Measurements from ENCODE around the gene AOPEP.
A peak's percentile ranks its signal among the peaks of the same experiment; 100 is the strongest.

Gene AOPEP

DNA sequence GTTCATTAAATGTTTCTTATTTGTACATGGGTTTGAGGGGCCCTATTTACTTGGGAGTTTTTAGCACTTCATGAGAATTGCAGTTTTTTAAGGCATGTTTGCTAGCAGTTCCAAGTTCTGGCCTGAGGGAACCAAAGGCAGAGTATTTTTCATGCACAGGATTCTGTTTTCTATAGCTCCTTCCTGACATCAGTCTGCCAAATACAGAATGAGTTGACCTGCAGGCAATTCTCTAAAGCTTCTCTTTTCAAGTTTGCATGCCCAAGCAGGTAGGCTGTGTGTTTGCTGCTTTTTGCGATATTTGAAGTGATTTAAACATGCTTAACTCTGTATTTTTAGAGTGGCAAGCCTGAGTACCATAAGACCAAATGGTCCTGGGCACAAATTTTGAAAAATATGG lies 75.8 kb downstream of the AOPEP start:
- Histone ChIP-seq H3K27ac (ENCODE audit: extremely low read depth, low read depth, low read length) (no peak overlapping the region), H3K4me3 (ENCODE audit: low read depth, low read length) (no peak overlapping the region), H3K36me3 (ENCODE audit: control insufficient read depth in 2 of 2, insufficient read depth in 1 of 2, low read length in 2 of 2) (peaks cover 0 to 7% of the 10 kb centered on the region in 2 experiments; a peak in 1 of 3 replicates), H3K9me3 (ENCODE audit: control insufficient read depth, insufficient read depth, low read depth, low read length) (no peaks in the 10 kb centered on the region), H3K4me1 (ENCODE audit: control insufficient read depth, insufficient read depth, low read length) (peaks cover 19% of the 10 kb centered on the region)
- POLR2A ChIA-PET = no interaction called here
- TF ChIP-seq SALL2 (tag by site-specific recombination; IDR thresholded peaks at IDR 0.05; ENCODE audit: borderline replicate concordance) (no peak), ZNF626 (tag by site-specific recombination; IDR thresholded peaks at IDR 0.05) (no peak), ZBTB6 (tag by site-specific recombination; IDR thresholded peaks at IDR 0.05) (no peak), ZSCAN16 (tag by site-specific recombination; IDR thresholded peaks at IDR 0.05) (no peak), ZNF302 (tag by site-specific recombination; IDR thresholded peaks at IDR 0.05; ENCODE audit: low read depth) (no peak), YY2 (tag by site-specific recombination; IDR thresholded peaks at IDR 0.05) (no peak), GLIS2 (tag by site-specific recombination; IDR thresholded peaks at IDR 0.05) (no peak)
- TF ChIP-seq, protein P1, sequence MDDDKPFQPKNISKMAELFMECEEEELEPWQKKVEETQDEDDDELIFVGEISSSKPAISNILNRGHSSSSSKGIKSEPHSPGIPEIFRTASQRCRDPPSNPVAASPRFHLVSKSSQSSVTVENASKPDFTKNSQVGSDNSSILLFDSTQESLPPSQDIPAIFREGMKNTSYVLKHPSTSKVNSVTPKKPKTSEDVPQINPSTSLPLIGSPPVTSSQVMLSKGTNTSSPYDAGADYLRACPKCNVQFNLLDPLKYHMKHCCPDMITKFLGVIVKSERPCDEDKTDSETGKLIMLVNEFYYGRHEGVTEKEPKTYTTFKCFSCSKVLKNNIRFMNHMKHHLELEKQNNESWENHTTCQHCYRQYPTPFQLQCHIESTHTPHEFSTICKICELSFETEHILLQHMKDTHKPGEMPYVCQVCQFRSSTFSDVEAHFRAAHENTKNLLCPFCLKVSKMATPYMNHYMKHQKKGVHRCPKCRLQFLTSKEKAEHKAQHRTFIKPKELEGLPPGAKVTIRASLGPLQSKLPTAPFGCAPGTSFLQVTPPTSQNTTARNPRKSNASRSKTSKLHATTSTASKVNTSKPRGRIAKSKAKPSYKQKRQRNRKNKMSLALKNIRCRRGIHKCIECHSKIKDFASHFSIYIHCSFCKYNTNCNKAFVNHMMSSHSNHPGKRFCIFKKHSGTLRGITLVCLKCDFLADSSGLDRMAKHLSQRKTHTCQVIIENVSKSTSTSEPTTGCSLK (tag by site-specific recombination; IDR thresholded peaks at IDR 0.05) = no peak
- TF ChIP-seq, protein P2, sequence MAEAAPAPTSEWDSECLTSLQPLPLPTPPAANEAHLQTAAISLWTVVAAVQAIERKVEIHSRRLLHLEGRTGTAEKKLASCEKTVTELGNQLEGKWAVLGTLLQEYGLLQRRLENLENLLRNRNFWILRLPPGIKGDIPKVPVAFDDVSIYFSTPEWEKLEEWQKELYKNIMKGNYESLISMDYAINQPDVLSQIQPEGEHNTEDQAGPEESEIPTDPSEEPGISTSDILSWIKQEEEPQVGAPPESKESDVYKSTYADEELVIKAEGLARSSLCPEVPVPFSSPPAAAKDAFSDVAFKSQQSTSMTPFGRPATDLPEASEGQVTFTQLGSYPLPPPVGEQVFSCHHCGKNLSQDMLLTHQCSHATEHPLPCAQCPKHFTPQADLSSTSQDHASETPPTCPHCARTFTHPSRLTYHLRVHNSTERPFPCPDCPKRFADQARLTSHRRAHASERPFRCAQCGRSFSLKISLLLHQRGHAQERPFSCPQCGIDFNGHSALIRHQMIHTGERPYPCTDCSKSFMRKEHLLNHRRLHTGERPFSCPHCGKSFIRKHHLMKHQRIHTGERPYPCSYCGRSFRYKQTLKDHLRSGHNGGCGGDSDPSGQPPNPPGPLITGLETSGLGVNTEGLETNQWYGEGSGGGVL (tag by site-specific recombination; IDR thresholded peaks at IDR 0.05) = no peak
- CTCF ChIA-PET = interaction anchor here (1.4 kb wide), 1 partner anchor 121 kb away, joined by 6 read pairs; no protein-coding TSS in a partner anchor

DNA sequence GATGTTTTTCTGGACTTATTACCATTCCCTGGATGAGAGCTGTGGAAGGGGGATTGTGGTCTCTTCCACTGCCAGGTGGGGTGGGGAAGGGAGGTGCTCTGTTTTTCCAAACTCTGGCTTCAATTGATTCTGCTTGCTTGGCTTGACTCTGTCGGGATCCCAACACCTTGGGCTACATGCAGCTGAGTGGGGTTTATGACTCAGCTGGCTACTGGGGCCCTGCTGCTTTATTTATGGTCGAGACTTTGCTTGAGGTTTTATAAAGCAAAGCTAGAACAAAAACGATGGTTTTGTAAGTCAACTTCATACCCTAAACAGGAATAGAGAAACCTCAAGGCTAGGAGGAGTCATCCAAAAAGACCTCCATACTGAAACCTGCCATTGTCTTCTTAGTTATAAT lies 76.3 kb downstream of the AOPEP start:
- H3K4me3 ChIP-seq (ENCODE audit: low read depth, low read length) = no peak overlapping the region
- no peak overlapping the region for H3K27ac ChIP-seq (ENCODE audit: extremely low read depth, low read depth, low read length)
- H3K4me1 ChIP-seq (ENCODE audit: control insufficient read depth, insufficient read depth, low read length) = peaks cover 19% of the 10 kb centered on the region
- peak; percentile 86 for TF ChIP-seq ZIC2 (tag by site-specific recombination; IDR thresholded peaks at IDR 0.05)
- 0 out of 2 replicates have a peak, but pooled peaks have one; percentile 19 for TF ChIP-seq ZBTB17 (tag by site-specific recombination; IDR thresholded peaks at IDR 0.05)
- no peak for TF ChIP-seq ATF2 (tag by site-specific recombination; IDR thresholded peaks at IDR 0.05; ENCODE audit: low read depth)
- TF ChIP-seq ZBTB20 (tag by site-specific recombination; IDR thresholded peaks at IDR 0.05) = 0 out of 2 replicates have a peak, but pooled peaks have one; percentile 17
- TF ChIP-seq ZNF211 (tag by site-specific recombination; IDR thresholded peaks at IDR 0.05; ENCODE audit: low read depth) = no peak
- peaks cover 0 to 10% of the 10 kb centered on the region in 2 experiments; a peak in 1 of 3 replicates for H3K36me3 ChIP-seq (ENCODE audit: control insufficient read depth in 2 of 2, insufficient read depth in 1 of 2, low read length in 2 of 2)
- no peaks in the 10 kb centered on the region for H3K9me3 ChIP-seq (ENCODE audit: control insufficient read depth, insufficient read depth, low read depth, low read length)
- CTCF ChIA-PET = interaction anchor here (1.4 kb wide), 1 partner anchor 122 kb away, joined by 6 read pairs; no protein-coding TSS in a partner anchor
- POLR2A ChIA-PET = no interaction called here

DNA sequence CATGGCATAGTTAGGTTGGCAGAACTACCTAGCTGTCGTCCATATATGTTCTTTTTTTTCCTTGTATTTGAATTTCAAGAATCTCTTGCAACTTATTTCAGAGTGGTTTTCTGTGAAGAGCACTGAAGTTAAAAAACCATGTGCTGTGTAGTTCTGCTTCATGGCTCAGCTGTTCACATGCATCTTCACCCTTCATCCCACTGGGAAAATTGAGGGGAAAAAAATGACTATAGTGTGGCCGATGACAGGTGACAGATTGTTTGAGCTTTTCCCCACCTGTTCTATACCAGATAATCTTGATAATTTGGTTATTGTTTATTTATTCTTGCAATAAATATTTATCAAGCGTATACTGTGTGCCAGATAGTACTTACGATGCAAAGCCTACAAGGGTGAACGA lies 77.8 kb downstream of the AOPEP start:
- H3K27ac ChIP-seq (ENCODE audit: extremely low read depth, low read depth, low read length) = no peak overlapping the region
- H3K36me3 ChIP-seq (ENCODE audit: control insufficient read depth in 2 of 2, insufficient read depth in 1 of 2, low read length in 2 of 2) = peaks cover 0 to 11% of the 10 kb centered on the region in 2 experiments; a peak in 1 of 3 replicates
- CTCF ChIA-PET = interaction anchor here (0.6 to 1.6 kb wide), 5 partner anchors 8 to 324 kb away, joined by 3 to 6 read pairs (median 4); no protein-coding TSS in a partner anchor
- no peak for TF ChIP-seq ZBTB7A (tag by site-specific recombination; IDR thresholded peaks at IDR 0.05; ENCODE audit: low read depth)
- no peak for TF ChIP-seq ZNF169 (tag by site-specific recombination; IDR thresholded peaks at IDR 0.05)
- no peak for TF ChIP-seq ZFP41 (tag by site-specific recombination; IDR thresholded peaks at IDR 0.05; ENCODE audit: borderline replicate concordance)
- TF ChIP-seq, protein P3, sequence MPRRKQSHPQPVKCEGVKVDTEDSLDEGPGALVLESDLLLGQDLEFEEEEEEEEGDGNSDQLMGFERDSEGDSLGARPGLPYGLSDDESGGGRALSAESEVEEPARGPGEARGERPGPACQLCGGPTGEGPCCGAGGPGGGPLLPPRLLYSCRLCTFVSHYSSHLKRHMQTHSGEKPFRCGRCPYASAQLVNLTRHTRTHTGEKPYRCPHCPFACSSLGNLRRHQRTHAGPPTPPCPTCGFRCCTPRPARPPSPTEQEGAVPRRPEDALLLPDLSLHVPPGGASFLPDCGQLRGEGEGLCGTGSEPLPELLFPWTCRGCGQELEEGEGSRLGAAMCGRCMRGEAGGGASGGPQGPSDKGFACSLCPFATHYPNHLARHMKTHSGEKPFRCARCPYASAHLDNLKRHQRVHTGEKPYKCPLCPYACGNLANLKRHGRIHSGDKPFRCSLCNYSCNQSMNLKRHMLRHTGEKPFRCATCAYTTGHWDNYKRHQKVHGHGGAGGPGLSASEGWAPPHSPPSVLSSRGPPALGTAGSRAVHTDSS (tag by site-specific recombination; IDR thresholded peaks at IDR 0.05) = no peak
- no peak overlapping the region for H3K4me3 ChIP-seq (ENCODE audit: low read depth, low read length)
- H3K4me1 ChIP-seq (ENCODE audit: control insufficient read depth, insufficient read depth, low read length) = peaks cover 19% of the 10 kb centered on the region
- POLR2A ChIA-PET = no interaction called here
- H3K9me3 ChIP-seq (ENCODE audit: control insufficient read depth, insufficient read depth, low read depth, low read length) = no peaks in the 10 kb centered on the region

Data from HEK293 (cell line).